ENCODE data around the gene FAF2.

DNA sequence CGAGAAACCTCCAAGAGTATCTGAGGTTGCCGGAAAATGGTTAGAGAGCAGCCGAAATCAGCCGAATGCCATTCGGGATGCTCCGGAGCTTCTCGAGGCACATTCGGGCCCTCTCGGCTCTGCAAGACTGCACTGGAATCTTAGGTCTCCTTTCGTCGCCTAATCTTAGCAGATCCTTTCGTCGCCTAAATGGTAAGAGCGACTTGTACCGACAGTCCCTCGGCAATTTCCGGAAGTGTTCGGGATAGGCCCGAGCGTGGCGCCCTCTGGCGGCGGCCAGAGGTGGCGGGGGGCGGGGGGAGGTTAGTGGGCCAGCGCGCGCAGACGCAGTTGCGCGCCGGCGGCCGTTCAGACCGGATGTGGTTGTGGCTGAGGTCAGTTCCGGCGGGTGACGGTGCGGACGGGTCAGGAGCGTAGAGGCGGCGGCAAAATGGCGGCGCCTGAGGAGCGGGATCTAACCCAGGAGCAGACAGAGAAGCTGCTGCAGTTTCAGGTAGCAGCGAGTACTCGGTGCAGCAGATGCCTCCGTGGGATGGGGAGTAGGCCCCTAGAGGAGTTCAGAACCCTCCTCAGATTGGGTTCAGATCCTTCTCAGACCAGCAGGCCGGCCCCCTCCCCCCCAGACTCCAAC, at the start of gene FAF2:
- TF ChIP-seq, protein P1, sequence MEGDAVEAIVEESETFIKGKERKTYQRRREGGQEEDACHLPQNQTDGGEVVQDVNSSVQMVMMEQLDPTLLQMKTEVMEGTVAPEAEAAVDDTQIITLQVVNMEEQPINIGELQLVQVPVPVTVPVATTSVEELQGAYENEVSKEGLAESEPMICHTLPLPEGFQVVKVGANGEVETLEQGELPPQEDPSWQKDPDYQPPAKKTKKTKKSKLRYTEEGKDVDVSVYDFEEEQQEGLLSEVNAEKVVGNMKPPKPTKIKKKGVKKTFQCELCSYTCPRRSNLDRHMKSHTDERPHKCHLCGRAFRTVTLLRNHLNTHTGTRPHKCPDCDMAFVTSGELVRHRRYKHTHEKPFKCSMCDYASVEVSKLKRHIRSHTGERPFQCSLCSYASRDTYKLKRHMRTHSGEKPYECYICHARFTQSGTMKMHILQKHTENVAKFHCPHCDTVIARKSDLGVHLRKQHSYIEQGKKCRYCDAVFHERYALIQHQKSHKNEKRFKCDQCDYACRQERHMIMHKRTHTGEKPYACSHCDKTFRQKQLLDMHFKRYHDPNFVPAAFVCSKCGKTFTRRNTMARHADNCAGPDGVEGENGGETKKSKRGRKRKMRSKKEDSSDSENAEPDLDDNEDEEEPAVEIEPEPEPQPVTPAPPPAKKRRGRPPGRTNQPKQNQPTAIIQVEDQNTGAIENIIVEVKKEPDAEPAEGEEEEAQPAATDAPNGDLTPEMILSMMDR (conservative IDR thresholded peaks at IDR 0.05) = peak; percentile 100
- no peak; the same call in 1 of the 2 replicates for TF ChIP-seq ZFX (IDR thresholded peaks at IDR 0.05)
